Activated naive CD4-positive, alpha-beta T cell (primary cell): ENCODE data around the gene LUZP1.
A peak's percentile ranks its signal among the peaks of the same experiment; 100 is the strongest.

Experiments used
- DNase-seq, 4 experiments: peaks; one replicate each; lab custom pipeline; 2025; lab: John Stamatoyannopoulos, UW

The LUZP1 gene

DNA sequence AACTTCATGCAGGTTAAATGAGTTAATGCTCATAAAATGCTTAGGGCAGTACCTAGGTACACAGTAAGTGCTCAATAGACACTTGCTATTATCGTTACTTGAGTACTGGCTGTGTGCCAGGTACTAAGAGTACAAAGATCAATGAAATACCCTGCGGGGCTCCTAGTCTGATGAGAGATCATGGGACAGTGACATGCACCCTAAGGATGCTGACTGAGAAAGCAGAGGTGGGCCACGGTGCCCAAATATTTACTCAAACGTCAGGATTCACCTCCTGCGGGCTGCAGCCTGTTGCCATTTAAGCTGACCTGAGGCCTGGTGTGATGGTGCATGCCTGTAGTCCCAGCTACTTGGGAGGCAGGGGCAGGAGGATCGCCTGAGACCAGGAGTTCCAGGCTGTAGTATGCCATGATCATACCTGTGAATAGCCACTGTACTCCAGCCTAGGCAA, 19.8 kb upstream of the LUZP1 start:
- DNase-seq: no peak

DNA sequence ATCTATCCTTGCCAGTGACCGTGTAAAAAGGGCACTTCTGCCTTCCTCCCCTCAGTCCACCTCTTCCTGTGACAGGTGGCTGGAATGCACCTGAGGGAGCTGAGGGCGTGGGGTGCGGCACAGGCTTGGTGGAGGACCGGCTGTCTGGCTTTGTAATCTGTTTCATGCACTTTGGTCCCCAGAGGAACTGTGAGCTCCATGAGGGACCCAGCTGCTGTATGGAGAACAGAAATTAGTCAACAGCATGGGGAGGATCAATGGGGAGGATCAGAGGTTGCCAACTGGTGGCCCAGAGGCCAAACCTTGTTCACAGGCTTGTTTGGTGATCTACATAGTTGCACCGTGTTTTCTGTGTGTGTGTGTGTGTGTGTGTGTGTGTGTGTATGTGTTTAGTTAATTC, 19.0 kb upstream of the LUZP1 start:
- DNase-seq: no peak

DNA sequence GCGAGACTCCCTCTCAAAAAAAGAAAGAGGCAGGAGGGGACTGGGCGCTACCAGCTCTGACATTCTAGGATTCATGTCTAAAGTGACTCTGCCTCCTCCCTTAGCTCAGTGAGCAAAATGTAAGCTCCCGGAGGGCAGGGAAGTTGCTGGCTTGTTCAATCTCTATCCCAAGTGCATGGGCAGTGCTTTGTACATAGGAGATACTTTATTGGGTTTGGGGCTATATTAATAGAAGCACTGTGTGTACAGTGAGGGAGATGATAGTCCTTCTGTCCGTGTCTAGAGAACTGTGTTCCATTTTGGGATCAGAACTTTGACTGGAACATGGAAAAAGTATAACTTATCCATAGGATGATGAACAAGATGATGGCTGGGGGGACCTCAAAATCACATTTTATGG, 16.7 kb upstream of the LUZP1 start:
- no peak for DNase-seq

DNA sequence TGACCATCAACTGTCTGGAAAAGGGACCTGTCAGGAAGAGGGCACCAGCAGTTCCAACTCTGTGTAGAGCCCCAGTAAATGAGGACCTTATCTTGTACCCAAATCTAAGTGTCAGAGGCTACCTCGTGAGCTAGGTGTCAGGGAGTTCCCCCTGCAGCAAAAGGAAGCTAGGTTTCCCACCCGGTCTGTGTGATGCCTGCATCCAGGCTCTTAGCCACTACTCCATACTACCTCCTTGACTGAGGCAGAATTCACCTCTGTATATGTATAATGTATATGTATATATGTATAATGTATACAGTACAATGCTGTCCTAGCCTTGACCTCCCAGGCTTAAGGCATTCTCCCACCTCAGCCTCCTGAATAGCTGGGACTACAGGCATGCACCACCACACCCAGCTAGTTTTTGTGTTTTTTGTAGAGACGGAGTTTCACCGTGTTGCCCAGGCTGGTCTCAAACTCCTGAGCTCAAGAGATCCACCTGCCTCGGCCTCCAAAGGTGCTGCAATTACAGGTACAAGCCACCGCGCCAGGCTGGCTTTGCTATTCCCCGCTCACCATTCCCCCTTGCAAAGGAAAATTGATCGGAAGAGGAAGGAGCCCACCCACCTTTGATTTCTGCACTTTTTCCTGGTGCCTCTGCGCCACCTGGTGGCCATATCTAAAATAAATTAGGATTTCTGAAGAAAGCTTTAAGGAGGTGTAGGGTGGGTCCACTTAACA, 15.7 kb upstream of the LUZP1 start:
- peak in 2 of 4 experiments; percentile 17 to 28 for DNase-seq

DNA sequence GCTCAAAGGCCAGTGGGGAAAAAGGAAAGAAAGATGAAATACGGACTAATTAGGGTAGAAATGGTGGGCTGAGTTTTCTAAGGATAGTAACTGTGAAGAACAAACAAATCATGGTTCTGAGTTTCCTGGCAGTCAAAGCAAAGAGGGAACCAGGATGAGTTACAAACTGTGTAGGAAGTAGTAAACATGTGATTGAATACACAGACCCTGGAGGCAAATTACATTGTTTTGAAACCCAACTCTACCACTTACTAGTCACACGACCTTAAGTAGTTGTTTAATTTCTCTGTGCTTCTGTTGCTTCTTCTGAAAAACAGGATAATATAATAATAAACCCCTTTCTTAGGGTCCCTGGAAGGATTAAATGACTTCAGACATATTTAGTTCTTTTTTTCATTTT, 11.2 kb upstream of the LUZP1 start:
- DNase-seq: no peak

DNA sequence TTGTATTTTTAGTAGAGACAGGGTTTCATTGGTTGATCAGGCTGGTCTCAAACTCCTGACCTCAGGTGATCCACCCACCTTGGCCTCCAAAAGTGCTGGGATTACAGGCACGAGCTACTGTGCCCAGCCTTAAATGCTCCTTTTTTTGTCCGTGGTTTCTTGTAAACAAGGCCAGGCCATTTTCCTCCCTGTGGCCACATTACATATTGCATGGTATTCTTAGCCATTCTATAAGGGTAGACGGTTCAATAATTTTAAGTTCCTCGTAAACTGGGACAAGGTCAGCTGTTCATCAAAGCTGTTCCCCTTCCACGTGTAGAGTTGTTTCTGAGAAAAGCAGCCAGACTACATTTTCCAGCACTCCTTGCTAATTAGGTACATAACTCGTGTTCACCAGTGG, 10.3 kb upstream of the LUZP1 start:
- DNase-seq: no peak

DNA sequence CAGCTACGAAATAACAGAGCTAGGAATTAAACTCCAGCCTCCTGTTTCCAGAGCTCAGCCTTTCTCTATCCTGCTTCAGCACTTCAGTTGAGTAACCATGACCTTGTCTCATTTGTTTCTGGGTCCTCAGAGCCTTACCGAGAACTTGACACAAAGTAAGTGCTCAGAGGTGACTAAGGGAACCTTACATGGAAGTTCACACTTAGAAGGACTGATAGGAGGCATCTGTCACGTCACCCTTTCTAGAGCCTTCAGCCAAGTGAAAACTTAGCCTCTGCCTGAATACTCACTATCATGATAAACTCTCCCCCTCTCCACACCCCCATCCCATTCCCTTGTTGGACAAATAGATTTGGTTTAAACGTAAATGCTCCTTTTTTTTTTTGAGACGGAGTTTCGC, 9.8 kb upstream of the LUZP1 start:
- DNase-seq: no peak

DNA sequence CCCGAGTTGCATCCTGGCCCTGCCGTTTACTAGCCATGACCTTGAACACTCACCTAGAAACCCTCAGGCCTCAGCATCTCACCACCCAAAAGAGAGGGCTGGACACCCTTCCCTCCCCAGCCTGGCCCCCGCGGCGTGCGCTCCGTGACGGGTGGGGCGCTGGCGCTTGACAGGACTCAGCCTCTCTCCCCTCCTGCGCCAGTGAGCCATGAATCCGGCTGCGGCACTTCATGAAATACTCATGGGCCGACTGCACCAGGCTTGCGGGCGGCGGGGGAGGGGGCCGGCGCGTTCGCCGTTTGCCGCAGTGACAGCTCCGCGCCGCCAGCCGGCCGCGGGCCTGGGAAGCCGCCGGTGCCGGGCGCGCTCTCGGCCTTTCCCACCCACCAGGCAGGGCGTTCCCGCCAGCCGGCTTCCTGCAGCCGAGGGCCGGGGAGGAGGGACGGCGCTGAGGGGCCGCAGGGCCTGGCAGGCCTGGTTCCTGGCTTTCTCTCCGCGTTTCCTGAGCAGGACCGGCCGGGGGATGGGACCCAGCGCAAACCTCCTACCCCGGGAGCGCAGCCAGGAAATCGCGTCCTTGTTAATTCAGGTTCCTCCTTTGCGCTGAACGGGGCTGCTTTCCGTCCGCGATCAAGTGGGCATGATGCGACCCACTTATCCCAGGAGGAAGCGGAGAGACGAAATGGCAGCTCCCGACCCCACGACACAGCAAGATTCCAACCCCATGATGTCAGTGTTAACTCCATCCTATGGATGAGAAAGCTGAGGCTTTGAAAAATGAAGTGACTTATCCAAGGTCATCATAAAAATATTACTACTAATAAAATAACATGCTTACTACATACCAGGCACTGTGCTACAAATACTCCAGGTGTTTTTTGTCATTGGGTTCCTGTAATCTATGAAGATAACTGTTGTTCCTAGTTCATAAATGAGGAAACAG, 9.1 kb upstream of the LUZP1 start:
- DNase-seq: peak in 3 of 4 experiments; percentile 6 to 33 (median 12)

DNA sequence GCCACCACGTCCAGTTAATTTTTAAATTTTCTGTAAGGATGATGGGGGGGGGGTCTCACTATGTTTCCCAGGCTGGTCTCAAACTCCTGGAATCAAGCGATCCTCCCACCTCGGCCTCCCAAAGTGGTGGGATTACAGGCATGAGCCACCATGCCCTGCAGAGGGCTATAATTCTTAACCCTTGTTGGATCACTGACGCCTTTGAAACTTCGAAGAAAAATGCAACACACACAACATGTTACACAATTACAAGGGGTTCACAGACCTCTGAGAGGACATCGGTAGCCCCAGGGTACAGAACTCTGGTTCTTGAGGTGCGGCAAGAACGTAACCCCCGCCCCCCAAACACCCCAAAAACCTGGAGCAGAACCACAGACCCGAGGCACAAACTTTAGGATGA, 8.4 kb upstream of the LUZP1 start:
- DNase-seq: no peak

DNA sequence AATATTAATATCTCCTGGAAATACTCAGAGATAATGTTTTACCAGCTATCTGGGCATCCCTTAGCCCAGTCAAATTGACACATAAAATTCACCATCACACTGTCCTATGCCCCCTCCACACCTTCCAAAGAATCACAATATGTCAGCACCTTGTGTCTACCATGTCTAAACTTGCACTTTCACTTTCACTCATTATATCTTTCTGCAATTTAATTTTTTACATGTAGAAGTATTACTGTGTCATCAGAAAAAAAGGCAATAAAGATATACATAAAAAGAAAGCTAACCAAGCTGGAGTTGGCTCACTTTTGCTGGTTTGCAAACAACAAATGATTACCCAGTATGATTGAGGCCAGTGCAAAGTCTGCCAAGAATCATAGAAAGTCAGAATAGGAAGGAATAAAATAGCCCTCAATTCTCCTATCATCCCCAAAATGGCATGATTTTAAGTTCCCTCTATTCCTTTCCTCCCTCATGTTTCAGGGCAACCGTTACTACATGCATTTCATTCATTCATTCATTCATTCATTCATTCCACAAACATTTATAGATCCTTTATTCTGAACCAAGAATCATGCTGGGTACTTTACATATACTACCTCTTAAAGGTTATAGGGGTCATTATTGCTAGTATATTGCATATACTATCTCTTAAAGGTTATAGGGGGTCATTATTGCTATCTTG, 5.9 kb upstream of the LUZP1 start:
- no peak for DNase-seq

DNA sequence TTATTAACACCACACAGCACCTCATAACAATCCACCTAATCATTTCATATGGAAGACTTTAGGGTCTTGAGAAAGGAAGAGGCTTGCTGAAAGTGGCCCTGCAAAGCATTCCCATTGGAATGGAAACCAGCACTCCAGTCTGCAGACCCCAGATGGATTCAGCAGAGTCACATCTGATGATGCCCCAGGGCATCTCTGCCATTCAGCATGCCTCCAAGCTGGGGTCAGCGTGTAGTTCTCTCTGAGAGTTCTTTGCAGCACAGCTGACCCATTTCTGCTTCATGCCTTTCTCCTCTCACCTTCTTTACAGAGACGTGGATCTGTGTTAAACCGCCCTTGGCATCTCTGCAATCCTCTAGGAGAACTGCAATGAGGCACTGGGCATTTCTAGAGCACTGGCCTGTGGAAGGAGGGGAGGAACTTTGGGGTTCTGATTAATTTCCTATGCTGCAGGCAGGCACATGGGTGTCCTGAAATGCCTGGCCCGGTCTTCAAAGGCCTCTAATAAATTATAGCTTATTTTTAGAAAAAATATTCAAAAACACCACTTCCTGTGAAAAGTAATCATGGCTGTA, 2.6 kb upstream of the LUZP1 start:
- DNase-seq: no peak

DNA sequence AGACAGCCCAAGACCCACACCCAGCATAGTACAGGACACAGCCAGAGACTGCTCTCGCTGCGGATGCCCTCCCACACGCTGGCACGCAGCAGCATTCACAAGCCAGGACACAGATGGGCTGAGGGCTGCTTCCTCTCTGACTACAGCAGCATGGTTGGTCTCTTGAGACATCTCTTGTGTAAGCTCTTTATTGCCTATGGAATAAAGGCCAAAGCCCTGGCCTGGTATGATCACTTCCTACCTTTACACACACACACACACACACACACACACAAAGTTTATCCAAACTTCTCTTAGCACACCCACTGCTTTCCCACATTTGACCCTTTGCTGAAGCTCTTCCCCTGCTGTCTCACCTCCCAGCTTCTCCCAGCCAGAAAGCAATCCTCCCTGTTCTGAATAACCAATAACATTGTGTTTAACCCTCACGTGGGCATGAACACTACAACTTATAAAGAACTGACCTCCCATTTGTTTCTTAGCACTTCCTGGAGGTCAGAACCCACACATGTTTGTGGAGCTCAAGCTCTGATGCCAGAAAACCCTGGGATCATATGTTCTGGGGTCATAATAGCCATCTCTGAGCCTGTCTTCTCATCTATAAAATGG, 1.2 kb upstream of the LUZP1 start:
- DNase-seq: peak in 2 of 4 experiments; percentile 2 to 9

DNA sequence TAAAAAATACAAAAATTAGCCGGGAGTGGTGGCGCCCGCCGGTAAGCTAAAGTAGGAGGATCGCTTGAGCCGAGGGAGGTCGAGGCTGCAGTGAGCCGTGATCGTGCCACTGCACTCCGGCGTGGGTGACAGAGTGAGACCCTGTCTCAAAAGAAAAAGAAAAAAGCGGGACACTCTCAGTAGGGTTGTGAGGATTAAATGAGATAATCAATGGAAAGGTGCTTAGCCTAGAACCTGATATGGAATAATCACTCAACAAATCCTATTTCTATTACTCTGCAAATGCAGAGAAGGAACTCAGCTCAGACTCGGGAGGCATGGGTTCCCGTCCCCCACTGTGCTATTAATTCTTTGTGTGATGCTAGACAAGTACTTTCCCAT, 529 bp upstream of the LUZP1 start:
- DNase-seq: no peak

DNA sequence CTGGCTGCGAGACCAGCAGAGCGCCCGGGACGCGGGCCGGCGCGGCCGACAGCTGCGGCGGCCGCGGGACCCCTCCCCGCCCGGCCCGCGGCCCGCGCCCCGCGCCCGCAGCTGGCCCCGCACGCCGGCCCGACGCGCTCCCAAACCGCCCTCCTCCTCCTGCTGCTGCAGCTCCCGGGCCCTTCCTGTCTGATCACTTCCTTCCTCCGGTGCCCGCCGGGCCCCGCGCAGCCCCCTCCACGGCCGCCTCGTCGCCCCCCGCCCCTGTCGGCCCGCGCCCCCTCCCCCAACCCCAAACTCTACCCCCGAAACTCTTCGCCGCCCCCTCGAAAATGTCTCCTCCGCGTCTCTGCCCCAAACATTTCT, 594 bp downstream of the LUZP1 start:
- no peak for DNase-seq

DNA sequence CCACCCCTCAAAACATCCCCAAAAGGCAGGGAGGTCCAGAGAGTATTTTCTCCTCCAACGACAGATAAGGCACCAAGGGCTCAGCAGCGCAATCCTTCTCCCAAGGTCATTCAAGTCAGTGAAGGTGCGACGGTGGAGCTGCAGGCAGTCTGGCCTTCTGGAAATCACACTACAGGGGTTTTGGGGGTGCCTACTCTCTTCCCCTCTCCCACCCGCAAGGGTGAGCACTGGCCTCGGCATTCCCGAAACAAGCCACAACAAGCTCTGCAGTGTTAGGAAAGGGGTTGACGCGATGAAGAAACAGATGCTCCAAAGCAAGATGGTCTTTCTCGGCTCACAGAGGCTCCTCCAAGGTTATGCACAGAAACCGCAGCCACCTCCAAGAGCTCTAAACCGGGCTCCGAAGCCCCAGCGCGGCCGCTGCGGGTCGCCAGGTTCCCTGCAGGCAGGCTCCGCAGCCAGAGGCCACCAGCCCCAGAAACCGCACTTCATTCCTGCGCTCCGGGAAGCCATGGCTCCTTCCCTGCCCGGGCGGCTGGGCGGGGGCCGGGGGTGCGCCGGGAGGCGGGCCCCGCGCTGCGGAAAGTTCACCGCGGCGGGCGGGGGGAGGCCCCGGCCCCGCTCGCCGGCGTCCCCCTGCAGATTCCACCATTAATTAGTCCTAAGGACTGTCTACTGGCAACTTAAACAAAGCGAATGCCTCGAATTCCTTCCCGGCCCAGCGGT, 1.1 kb downstream of the LUZP1 start:
- DNase-seq: peak in 2 of 4 experiments; percentile 4 to 13

DNA sequence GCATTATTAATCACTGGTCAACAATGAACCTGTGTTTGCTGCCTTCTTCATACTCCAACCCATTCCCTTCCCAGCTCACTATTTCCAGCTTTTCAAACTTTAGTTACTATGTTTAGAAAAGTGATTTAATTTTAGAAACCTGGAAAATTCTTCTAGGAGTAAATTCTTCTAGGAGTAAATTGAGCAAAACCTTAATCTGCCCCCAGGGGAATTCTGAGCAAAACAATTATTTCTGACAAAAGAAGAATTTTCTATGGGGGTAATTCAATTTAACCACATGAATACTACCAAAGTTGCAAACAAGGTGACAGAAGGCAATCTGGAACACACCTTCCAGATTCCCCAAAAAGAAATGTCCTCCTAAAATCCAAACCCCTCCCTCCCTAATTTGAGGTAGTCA, 1.8 kb downstream of the LUZP1 start:
- no peak for DNase-seq

DNA sequence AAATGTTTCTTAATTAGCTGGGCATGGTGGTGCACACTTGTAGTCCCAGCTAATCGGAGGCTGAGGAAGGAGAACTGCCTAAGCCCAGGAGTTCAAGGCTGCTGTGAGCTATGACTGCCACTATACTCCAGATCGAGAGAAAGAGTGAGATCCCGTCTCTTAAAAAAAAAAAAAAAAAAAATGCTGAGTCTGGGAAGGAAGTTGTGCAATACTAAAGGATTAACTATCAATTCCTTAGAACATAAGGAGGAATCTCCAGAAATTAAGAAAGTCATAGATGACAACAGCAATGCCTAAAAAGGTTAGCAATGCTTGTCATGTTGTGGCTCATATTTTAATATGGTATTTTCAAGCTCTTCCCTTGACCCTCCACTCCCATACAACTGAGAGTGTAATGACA, 5.3 kb downstream of the LUZP1 start:
- DNase-seq: no peak

DNA sequence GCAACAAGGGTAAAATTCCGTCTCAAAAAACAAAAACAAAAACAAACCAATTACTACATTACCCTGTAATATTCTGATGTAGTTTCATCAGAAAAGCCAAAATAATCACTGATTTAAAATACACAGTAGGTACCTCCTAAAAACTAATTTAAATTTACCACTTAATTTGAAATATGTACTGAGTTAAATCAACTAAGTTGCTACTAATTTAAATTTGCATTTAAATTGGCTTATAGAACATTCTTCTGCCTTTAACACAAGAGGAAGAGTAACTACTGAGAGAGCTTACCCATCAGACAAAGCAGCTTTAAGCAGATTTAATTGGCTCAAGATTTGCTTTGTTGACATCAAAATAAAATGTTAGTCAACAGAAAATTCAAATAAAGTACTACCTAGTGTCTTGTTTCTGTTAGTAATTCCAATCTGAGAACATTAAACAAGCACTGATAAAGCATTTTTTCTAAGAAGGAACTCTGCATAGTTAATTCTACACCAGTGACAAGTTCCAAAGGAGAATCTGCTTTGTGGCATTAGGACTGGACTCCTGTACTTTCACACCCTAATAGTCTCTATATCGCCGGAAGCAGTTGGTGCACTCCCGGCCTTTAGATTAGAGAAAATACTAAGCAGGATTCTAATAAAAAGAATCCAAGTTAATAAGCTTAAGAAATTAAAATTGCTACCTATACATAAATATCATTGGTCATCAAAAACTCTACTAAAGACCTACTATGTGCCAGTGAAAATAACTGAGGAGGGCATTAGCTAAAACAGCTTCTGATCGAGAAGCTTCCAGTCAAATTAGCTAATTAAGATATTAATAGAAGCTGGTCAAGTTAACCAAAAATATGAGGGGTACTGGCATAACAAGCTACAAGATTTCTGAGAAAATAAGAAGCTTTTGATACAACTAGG, 8.4 kb downstream of the LUZP1 start:
- DNase-seq: no peak

DNA sequence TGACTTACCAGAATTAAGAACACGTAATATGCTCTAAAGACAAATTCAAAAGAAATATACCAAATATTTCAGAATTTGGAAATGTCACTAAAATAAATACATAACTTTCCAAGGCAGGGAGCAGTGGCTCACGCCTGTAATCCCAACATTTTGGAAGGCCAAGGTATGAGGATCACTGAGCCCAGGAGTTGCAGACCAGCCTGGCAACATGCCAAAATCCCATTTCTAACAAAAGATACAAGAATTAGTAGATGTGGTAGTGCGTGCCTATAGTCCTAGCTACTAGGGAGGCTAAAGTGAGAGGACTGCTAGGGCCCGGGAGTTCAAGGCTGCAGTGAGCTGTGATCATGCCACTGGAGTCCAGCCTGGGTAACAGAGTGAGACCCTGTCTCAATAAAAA, 11.7 kb downstream of the LUZP1 start:
- no peak for DNase-seq
